ENCODE data around the gene ZAP70.

DNA sequence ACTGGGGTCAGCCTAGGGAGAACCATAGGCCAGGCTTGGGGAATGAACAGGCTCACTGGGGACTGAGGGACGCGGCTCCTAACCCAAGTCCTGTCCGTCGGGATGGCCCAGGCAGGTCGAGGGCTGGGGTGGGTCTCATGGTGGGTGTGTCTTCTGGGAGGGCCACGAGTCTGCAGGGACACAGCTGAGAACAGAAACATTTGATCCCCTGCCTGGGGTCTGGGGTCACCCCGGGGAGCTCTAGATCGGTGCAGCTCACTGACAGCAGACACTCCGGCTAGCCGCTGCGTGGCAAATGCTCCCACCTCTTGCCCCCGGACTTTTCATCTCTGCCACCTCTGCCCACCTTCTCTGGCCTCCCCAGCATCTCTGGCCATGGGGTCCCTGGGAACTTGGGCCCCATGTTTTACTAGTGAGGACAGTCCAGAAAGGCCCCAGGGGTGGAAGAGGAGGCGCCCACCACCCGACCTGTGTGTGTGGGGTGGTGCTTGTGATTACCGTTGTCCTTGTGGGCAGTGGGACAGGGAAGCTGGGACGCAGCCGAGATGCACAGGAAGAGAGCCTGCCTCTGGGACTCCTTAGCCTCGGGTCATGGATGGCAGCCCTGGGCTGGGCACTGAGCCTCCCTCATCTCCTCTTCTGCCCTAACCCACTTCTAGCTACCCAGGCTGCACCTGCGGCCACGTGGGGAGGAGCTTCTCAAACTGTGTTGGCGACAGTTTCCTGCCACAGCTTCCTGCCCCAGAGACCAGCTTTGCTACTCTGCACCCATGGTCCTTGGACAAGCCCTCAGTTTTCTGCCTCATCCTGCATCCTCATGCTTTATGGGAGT is 4.9 kb downstream of the ZAP70 start:
- TF ChIP-seq, protein P1, sequence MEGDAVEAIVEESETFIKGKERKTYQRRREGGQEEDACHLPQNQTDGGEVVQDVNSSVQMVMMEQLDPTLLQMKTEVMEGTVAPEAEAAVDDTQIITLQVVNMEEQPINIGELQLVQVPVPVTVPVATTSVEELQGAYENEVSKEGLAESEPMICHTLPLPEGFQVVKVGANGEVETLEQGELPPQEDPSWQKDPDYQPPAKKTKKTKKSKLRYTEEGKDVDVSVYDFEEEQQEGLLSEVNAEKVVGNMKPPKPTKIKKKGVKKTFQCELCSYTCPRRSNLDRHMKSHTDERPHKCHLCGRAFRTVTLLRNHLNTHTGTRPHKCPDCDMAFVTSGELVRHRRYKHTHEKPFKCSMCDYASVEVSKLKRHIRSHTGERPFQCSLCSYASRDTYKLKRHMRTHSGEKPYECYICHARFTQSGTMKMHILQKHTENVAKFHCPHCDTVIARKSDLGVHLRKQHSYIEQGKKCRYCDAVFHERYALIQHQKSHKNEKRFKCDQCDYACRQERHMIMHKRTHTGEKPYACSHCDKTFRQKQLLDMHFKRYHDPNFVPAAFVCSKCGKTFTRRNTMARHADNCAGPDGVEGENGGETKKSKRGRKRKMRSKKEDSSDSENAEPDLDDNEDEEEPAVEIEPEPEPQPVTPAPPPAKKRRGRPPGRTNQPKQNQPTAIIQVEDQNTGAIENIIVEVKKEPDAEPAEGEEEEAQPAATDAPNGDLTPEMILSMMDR (conservative IDR thresholded peaks at IDR 0.05) = no peak
- TF ChIP-seq EZH2 (IDR thresholded peaks at IDR 0.05; ENCODE audit: low read depth) = no peak
